Hepatocyte (in vitro differentiated cells): ENCODE data around the gene POM121L2. TPM values are rescaled to one million over a fixed set of nuclear protein-coding genes. Genes with fewer than 3 reads are reported as not detected.
"Not testable (repeated sequence)": the region's sequence is repeated elsewhere in the genome, so short reads cannot be mapped to it uniquely, and the experiment has no call there.

Experiments used
- DNase-seq: peaks from one replicate; pipeline ENCODE4 v3.0.0-alpha.2; 2016; ENCODE audit warnings: low spot score
- H2AFZ ChIP-seq: fragments of 200-600 bp; sonication (generic); 2 replicates; pipeline ENCODE4 v1.6.0; 2016; ENCODE audit warnings: antibody characterized with exemption, mild to moderate bottlenecking
- H3K27ac ChIP-seq: fragments of 200-600 bp; sonication (generic); 2 replicates; pipeline ENCODE4 v1.5.1; 2016; ENCODE audit warnings: mild to moderate bottlenecking
- H3K27me3 ChIP-seq: fragments of 200-600 bp; sonication (generic); 2 replicates; pipeline ENCODE4 v1.6.1; 2016
- H3K36me3 ChIP-seq: fragments of 200-600 bp; sonication (generic); replicated peaks from 2 replicates; pipeline ENCODE4 v1.5.1; 2016; ENCODE audit warnings: low read depth; ENCODE audit not compliant: insufficient read depth
- H3K4me1 ChIP-seq: fragments of 200-600 bp; sonication (generic); 2 replicates; pipeline ENCODE4 v1.5.1; 2016; ENCODE audit warnings: mild to moderate bottlenecking, moderate library complexity; ENCODE audit not compliant: insufficient read depth
- H3K4me2 ChIP-seq: fragments of 200-600 bp; sonication (generic); 2 replicates; pipeline ENCODE4 v1.6.0; 2016
- H3K4me3 ChIP-seq: fragments of 200-600 bp; sonication (generic); 2 replicates; pipeline ENCODE4 v1.5.1; 2016; ENCODE audit warnings: mild to moderate bottlenecking
- H3K79me2 ChIP-seq: fragments of 200-600 bp; sonication (generic); 2 replicates; pipeline ENCODE4 v1.6.0; 2017; ENCODE audit warnings: mild to moderate bottlenecking
- H3K9me2 ChIP-seq: fragments of 200-600 bp; sonication (generic); replicated peaks from 2 replicates; pipeline ENCODE4 v1.6.0; 2017; ENCODE audit warnings: mild to moderate bottlenecking; ENCODE audit not compliant: insufficient read depth
- H3K9me3 ChIP-seq: fragments of 200-600 bp; sonication (generic); 2 replicates; pipeline ENCODE4 v1.5.1; 2016; ENCODE audit warnings: low read depth, mild to moderate bottlenecking
- H4K20me1 ChIP-seq: fragments of 200-600 bp; sonication (generic); 2 replicates; pipeline ENCODE4 v1.6.0; 2016; ENCODE audit warnings: mild to moderate bottlenecking; ENCODE audit not compliant: insufficient read depth, poor library complexity, severe bottlenecking
- EZH2 ChIP-seq: fragments of 200-600 bp; sonication (generic); IDR thresholded peaks from 2 replicates; pipeline ENCODE4 v1.6.1; 2016; ENCODE audit warnings: antibody characterized with exemption, mild to moderate bottlenecking, borderline replicate concordance
- EZH2phosphoT487 ChIP-seq: fragments of 200-600 bp; sonication (generic); IDR thresholded peaks from one replicate; pipeline ENCODE4 v1.6.1; 2018; ENCODE audit warnings: antibody characterized with exemption, mild to moderate bottlenecking, low read depth, moderate library complexity; ENCODE audit not compliant: unreplicated experiment, severe bottlenecking
- WGBS: methylation state at CpG from one replicate; pipeline ENCODE4 v1.1.6; 2016; ENCODE audit warnings: low lambda C conversion rate; ENCODE audit errors: missing lambda C conversion rate; 5-methylcytosine and 5-hydroxymethylcytosine counted together
- polyA plus RNA-seq: library from polyadenylated mRNA; unstranded; fragments of >200 nt; fragmentation: Nextera tagmentation; extraction: Ambion mirVana; gene quantifications from 2 replicates; pipeline ENCODE4 v1.2.1, GENCODE V29; 2016
- total RNA-seq: library from RNA; depleted of rRNA; stranded (reverse); fragments of >200 nt; gene quantifications from 2 replicates; pipeline ENCODE4 v1.2.3, GENCODE V29; 2014
- TF ChIP-seq, protein P1 (sequence below): fragments of 200-600 bp; sonication (generic); IDR thresholded peaks from 2 replicates; pipeline ENCODE4 v1.5.1; 2016; ENCODE audit warnings: antibody characterized with exemption, mild to moderate bottlenecking; ENCODE audit not compliant: poor library complexity

POM121L2 gene
- total and polyA plus RNA-seq, 2 experiments from 2014 or later = not detected

DNA sequence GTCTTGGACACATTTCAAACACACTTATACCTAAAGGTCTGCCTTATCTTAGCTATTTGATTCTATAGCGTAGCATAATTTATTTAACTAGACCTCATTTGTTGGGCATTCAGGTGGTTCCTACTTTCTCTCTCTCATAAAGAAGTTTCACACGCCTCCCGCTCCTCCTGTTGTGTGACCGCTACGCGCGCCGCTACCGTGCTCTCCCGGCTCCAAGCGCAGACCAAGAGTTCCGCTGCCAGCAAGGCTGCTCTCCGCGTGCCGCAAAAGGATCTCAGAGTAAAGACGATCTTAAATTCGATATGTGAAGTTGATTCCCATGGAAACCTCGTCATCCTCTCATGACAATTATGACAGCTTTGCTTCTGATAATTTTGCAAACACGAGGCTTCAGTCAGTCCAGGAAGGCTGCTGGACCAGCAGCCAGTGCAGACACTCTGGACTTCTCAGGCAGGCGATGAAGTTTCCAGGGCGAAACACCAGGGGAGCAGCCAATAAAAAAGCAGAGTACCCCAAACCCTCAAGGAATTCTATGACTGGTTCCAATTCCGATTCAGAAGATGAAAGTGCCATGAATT is 44.1 kb downstream of the POM121L2 start:
- WGBS = 35% methylated on average over 22 of the region's 22 CpGs
- no peak overlapping the region for H3K4me3 ChIP-seq
- H2AFZ ChIP-seq = no peak overlapping the region
- no peaks in the 10 kb centered on the region for H3K9me3 ChIP-seq
- TF ChIP-seq, protein P1, sequence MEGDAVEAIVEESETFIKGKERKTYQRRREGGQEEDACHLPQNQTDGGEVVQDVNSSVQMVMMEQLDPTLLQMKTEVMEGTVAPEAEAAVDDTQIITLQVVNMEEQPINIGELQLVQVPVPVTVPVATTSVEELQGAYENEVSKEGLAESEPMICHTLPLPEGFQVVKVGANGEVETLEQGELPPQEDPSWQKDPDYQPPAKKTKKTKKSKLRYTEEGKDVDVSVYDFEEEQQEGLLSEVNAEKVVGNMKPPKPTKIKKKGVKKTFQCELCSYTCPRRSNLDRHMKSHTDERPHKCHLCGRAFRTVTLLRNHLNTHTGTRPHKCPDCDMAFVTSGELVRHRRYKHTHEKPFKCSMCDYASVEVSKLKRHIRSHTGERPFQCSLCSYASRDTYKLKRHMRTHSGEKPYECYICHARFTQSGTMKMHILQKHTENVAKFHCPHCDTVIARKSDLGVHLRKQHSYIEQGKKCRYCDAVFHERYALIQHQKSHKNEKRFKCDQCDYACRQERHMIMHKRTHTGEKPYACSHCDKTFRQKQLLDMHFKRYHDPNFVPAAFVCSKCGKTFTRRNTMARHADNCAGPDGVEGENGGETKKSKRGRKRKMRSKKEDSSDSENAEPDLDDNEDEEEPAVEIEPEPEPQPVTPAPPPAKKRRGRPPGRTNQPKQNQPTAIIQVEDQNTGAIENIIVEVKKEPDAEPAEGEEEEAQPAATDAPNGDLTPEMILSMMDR = no peak
- TF ChIP-seq EZH2phosphoT487 = no peak
- no peak for TF ChIP-seq EZH2
- H3K79me2 ChIP-seq = no peaks in the 10 kb centered on the region
- no peak for DNase-seq
- H3K27ac ChIP-seq = no peak overlapping the region
- H3K36me3 ChIP-seq = no peaks in the 10 kb centered on the region
- H3K4me2 ChIP-seq = peak overlapping the region; percentile 71
- H3K9me2 ChIP-seq = no peaks in the 10 kb centered on the region
- H3K27me3 ChIP-seq = peaks cover 18% of the 10 kb centered on the region
- H3K4me1 ChIP-seq = no peaks in the 10 kb centered on the region
- H4K20me1 ChIP-seq = no peaks in the 10 kb centered on the region

DNA sequence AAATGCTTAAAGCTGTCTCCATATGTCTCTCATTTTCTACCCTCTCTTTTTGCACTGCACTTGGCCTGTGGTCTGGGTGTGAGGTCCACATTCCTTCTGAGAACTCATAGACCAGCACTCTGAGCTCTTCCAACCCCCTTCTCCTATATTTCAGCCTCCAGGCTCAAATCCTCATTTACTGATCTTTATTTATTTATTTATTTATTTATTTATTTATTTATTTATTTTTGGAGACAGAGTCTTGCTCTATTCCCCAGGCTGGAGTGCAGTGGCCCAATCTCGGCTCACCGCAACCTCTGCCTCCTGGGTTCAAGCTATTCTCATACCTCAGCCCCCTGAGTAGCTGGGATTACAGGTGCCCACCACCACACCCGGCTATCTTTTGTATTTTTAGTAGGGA is 45.1 kb downstream of the POM121L2 start:
- H4K20me1 ChIP-seq, DNase-seq, H3K9me3 ChIP-seq, H2AFZ ChIP-seq, H3K4me1 ChIP-seq, H3K27ac ChIP-seq, H3K79me2 ChIP-seq, H3K4me3 ChIP-seq, H3K4me2 ChIP-seq, H3K9me2 ChIP-seq, H3K36me3 ChIP-seq: not testable (repeated sequence)
- peaks cover 20% of the 10 kb centered on the region for H3K27me3 ChIP-seq
- 94% methylated on average over 3 of the region's 3 CpGs for WGBS

DNA sequence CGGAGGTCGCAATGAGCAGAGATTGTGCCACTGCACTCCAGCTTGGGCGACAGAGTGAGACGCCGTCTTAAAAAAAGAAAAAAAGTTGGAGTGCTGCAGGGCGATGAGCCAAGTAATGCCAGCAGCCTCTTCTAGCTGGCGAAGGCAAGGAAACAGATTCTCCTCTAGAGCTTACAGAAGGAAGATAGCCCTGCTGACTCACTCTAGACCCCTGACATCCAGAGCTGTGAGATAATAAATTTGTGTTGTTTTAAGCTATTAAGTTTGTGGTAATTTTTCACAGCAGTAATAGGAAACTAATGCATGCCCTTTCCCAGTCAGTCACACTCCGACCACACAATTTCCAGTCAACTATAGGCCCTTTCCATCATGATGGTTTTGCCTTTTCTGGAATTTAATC is 48.2 kb downstream of the POM121L2 start:
- no peaks in the 10 kb centered on the region for H3K9me2 ChIP-seq
- no peak overlapping the region for H3K4me3 ChIP-seq
- no peak overlapping the region for H3K4me2 ChIP-seq
- H3K27me3 ChIP-seq = peaks cover 17% of the 10 kb centered on the region
- H3K27ac ChIP-seq = no peak overlapping the region
- no peaks in the 10 kb centered on the region for H3K36me3 ChIP-seq
- H3K4me1 ChIP-seq = no peaks in the 10 kb centered on the region
- no peaks in the 10 kb centered on the region for H3K79me2 ChIP-seq
- WGBS = 84% methylated on average over 8 of the region's 8 CpGs
- DNase-seq = no peak
- no peaks in the 10 kb centered on the region for H3K9me3 ChIP-seq
- no peak overlapping the region for H2AFZ ChIP-seq
- no peaks in the 10 kb centered on the region for H4K20me1 ChIP-seq
- TF ChIP-seq, protein P1 = no peak
- TF ChIP-seq EZH2phosphoT487 (no peak), EZH2 (no peak)

DNA sequence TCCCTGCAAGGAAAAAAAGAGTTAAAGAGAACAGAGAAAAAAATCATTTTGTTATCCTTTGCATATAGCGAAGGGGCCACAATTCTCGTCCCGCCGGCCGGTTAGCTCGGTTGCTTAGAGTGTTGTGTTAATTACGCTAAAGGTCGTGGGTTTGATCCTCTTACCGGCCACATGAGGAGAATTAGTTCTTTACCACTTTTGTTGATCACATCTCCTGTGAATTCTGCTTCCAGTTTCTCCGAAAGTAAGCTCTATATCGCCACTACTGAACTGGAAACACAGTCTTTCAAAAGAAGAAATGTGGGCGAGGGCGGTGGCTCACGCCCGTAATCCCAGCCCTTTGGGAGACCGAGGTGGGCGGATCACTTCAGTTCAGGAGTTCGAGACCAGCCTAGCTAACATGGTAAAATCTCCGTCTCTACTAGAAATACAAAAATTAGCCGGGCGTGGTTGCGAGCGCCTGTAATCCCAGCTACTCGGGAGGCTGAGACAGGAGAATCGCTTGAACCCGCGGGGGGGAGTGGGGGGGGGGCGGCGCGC is 51.2 kb downstream of the POM121L2 start:
- H2AFZ ChIP-seq = peak overlapping the region; percentile 36

More for the DNA sequence above, 51.2 kb downstream of the POM121L2 start:
- Histone ChIP-seq H3K79me2 (no peaks in the 10 kb centered on the region), H4K20me1 (no peaks in the 10 kb centered on the region), H3K4me1 (no peaks in the 10 kb centered on the region), H3K27ac (no peak overlapping the region), H3K9me3 (no peaks in the 10 kb centered on the region), H3K4me2 (peak overlapping the region; percentile 73), H3K27me3 (peaks cover 3% of the 10 kb centered on the region), H3K4me3 (peak overlapping the region; percentile 15), H3K36me3 (no peaks in the 10 kb centered on the region), H3K9me2 (no peaks in the 10 kb centered on the region)
- no peak for TF ChIP-seq EZH2
- TF ChIP-seq, protein P1 = no peak
- TF ChIP-seq EZH2phosphoT487 = no peak
- WGBS = 9% methylated on average over 30 of the region's 30 CpGs
- DNase-seq = no peak
